Right ventricle myocardium inferior (tissue), 1 donor: ENCODE results near the gene QRICH1. TPM values are rescaled to one million over a fixed set of nuclear protein-coding genes. Genes with fewer than 3 reads are reported as not detected.

ENCODE experiments used
- ATAC-seq: fragments of 200-7000 bp; cut with Tn5 transposase; one replicate; pipeline ENCODE4 v1.9.1; 2020; ENCODE audit warnings: mild to moderate bottlenecking, moderate library complexity
- DNase-seq: peaks from one replicate; pipeline ENCODE4 v3.0.0; 2021; ENCODE audit errors: missing footprints
- intact Hi-C: fragments of 100-400 bp; cut with DNase I; formaldehyde crosslinking; loops from one replicate; pipeline ENCODE4 v1.11.0; 2022
- microRNA-seq: library from miRNA; unstranded; fragments of <30 nt; microRNA quantifications from one replicate; pipeline ENCODE4 v1.2.0, GENCODE V29; 2020
- total RNA-seq: library from RNA; stranded (reverse); fragmentation: NEBNext Ultra II Directional; extraction: Animal tissue kit (Norgen Biotek cat#: 25700); gene quantifications from one replicate; pipeline ENCODE4 v1.2.1, GENCODE V29; 2021
- donor health status: DM: no; HTN: yes; CAD: no; lungs with severe emphysema.

Gene QRICH1
- total RNA-seq, 1 donor from 2014 or later, result 52.9 TPM

GRCh38 chr3:48990636-48991469, 103.0 kb downstream of the QRICH1 start:
- intact Hi-C loops, result no loop called here
- ATAC-seq, result no peak
- DNase-seq, result no peak

DNA sequence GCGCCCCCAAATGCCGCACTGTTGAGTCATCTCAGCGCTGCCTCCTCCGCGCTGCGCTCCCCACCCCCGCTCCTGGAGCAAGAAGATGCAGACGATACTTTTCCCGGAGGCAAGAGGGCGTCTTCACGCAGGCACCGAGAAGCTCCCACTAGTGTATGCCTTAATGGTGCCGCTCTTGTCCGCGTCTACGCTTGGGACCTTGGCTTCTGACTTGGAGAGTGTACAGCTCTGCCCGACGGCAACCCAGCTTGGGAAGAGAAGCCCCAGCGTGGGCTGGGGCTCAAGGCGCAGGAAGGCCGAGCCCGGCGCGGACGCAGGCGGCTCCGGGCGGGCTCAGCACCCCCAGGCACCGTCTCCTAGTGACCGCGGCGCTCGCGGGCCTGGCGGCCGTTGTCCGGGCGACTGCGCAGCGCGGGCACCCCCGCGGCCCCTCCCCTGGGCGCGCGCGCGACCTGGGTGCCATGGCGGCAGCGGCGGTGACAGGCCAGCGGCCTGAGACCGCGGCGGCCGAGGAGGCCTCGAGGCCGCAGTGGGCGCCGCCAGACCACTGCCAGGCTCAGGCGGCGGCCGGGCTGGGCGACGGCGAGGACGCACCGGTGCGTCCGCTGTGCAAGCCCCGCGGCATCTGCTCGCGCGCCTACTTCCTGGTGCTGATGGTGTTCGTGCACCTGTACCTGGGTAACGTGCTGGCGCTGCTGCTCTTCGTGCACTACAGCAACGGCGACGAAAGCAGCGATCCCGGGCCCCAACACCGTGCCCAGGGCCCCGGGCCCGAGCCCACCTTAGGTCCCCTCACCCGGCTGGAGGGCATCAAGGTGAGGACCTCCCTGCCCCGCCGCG, 103.9 kb downstream of the QRICH1 start, which contains the start of gene P4HTM:
TSS of gene P4HTM (plus strand) at position 446 of the 840 bp plus-strand sequence. CDS start at position 462, 16 bp downstream.
- peak; percentile 90 for ATAC-seq
- peak; percentile 93 for DNase-seq
- intact Hi-C loops, result loop anchor here (5.0 kb wide), 1 partner anchor 457 kb away; no protein-coding TSS in a partner anchor

- DNase-seq (no peak), ATAC-seq (peak; percentile 3)
- intact Hi-C loops, result loop anchor here (5.0 kb wide), 1 partner anchor 458 kb away; no protein-coding TSS in a partner anchor
Measured at GRCh38 chr3:48989126-48989795, 104.6 kb downstream of the QRICH1 start.

GRCh38 chr3:48985831-48986376, 108.0 kb downstream of the QRICH1 start:
- no peak for ATAC-seq
- DNase-seq, result no peak
- intact Hi-C loops, result loop anchor here (5.0 kb wide), 1 partner anchor 461 kb away; no protein-coding TSS in a partner anchor

- ATAC-seq (no peak), DNase-seq (no peak)
- intact Hi-C loops, result loop anchor here (5.0 kb wide), 1 partner anchor 463 kb away; no protein-coding TSS in a partner anchor
Measured at GRCh38 chr3:48984663-48985062, 109.2 kb downstream of the QRICH1 start.

- intact Hi-C loops, result no loop called here
- DNase-seq (no peak), ATAC-seq (no peak)
Measured at GRCh38 chr3:48983096-48983495, 110.8 kb downstream of the QRICH1 start.

GRCh38 chr3:48982686-48983085, 111.2 kb downstream of the QRICH1 start:
- DNase-seq (no peak), ATAC-seq (no peak)
- intact Hi-C loops, result no loop called here

DNA sequence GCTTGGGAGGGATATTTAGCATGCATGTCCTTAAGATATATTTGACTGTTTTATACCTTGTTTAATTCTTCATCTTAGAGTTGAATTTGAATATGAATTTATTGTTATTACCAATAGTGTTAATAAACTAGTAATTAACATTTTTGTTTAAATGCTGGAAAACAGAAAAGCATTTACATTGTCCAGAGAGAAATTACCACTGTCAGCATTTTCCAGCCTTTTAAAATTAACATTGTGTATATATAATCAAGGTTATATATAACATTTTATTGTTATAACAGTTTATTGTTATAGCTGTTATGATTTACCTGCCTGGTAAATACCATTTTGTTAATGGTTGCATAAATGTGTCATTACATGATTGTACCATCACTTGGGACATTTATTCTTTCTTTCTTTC, 111.9 kb downstream of the QRICH1 start:
- ATAC-seq (no peak), DNase-seq (no peak)
- intact Hi-C loops, result no loop called here

DNA sequence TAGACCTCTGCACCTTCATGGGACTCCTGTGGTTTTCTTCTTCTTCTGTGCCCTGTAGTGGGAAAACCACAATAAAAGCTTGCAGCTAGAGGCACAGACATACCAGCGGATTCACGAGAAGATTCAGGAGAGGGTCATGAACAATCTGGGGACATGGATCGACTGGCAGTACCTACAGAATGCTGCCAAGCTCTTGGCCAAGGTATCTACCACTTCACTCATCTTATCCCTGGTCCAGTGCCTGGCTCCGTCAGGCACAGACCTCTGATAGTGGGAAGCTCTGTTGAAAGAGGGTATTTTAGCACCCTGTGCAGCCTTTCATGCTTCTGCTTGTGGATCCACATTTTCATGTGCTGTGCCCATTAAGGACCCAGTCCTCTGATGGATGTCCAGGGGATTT, 113.6 kb downstream of the QRICH1 start:
- intact Hi-C loops, result no loop called here
- DNase-seq, result no peak
- ATAC-seq, result peak; percentile 53

Small RNA genes lying within 50 kb of the gene (microRNA-seq; reads per million reads assigned to microRNA genes)
- 5,533 reads per million, percentile 93 among the genes with 10 or more reads in this experiment for gene MIR191
- gene MIR425, result 1,125 reads per million, percentile 85 among the genes with 10 or more reads in this experiment
- gene MIR6890, result not detected

Other genes with a start within 250 kb of the QRICH1 start
- gene PRKAR2A, start 246.2 kb downstream of the QRICH1 start, total RNA-seq, result 57.9 TPM
- gene SLC25A20, start 195.2 kb downstream of the QRICH1 start, total RNA-seq, result 130 TPM
- 149 TPM for gene ARIH2, start 175.2 kb downstream of the QRICH1 start, total RNA-seq
- 25.5 TPM for gene P4HTM, start 103.8 kb downstream of the QRICH1 start, total RNA-seq
- 83.3 TPM for gene WDR6, start 86.7 kb downstream of the QRICH1 start, total RNA-seq
- gene DALRD3, start 75.5 kb downstream of the QRICH1 start, total RNA-seq, result 9.0 TPM
- gene NDUFAF3, start 72.0 kb downstream of the QRICH1 start, total RNA-seq, result 157 TPM
- 64.3 TPM for gene IMPDH2, start 64.7 kb downstream of the QRICH1 start, total RNA-seq
- 207 TPM for gene QARS1, start 10.7 kb upstream of the QRICH1 start, total RNA-seq
- 54.0 TPM for gene USP19, start 26.8 kb upstream of the QRICH1 start, total RNA-seq
- 543 TPM for gene LAMB2, start 39.0 kb upstream of the QRICH1 start, total RNA-seq
- 9.4 TPM for gene CCDC71, start 72.3 kb upstream of the QRICH1 start, total RNA-seq
- gene KLHDC8B, start 77.5 kb upstream of the QRICH1 start, total RNA-seq, result 128 TPM
- gene C3orf62, start 183.2 kb upstream of the QRICH1 start, total RNA-seq, result 2.1 TPM
- gene USP4, start 246.0 kb upstream of the QRICH1 start, total RNA-seq, result 39.4 TPM